ENCODE data around the gene KAT6B. TPM values are rescaled to one million over a fixed set of nuclear protein-coding genes. Genes with fewer than 3 reads are reported as not detected.

KAT6B gene
- total RNA-seq, 1 donor from 2014 or later, result 18.1 TPM

- TF ChIP-seq, protein P1, sequence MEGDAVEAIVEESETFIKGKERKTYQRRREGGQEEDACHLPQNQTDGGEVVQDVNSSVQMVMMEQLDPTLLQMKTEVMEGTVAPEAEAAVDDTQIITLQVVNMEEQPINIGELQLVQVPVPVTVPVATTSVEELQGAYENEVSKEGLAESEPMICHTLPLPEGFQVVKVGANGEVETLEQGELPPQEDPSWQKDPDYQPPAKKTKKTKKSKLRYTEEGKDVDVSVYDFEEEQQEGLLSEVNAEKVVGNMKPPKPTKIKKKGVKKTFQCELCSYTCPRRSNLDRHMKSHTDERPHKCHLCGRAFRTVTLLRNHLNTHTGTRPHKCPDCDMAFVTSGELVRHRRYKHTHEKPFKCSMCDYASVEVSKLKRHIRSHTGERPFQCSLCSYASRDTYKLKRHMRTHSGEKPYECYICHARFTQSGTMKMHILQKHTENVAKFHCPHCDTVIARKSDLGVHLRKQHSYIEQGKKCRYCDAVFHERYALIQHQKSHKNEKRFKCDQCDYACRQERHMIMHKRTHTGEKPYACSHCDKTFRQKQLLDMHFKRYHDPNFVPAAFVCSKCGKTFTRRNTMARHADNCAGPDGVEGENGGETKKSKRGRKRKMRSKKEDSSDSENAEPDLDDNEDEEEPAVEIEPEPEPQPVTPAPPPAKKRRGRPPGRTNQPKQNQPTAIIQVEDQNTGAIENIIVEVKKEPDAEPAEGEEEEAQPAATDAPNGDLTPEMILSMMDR (IDR thresholded peaks at IDR 0.05; ENCODE audit: unreplicated experiment), result no peak
- Mint-ChIP-seq H3K4me1 (ENCODE audit: unreplicated experiment) (peaks cover 6% of the 10 kb centered on the region), H3K27ac (ENCODE audit: unreplicated experiment) (no peak overlapping the region), H3K27me3 (ENCODE audit: unreplicated experiment) (no peaks in the 10 kb centered on the region), H3K36me3 (ENCODE audit: low read depth, unreplicated experiment) (no peaks in the 10 kb centered on the region), H3K4me3 (ENCODE audit: unreplicated experiment) (no peak overlapping the region), H3K9me3 (ENCODE audit: unreplicated experiment) (no peaks in the 10 kb centered on the region)
- no peak for DNase-seq (ENCODE audit: low spot score)
Observed at GRCh38 chr10:74944205-74944604, 117.8 kb downstream of the KAT6B start.

DNA sequence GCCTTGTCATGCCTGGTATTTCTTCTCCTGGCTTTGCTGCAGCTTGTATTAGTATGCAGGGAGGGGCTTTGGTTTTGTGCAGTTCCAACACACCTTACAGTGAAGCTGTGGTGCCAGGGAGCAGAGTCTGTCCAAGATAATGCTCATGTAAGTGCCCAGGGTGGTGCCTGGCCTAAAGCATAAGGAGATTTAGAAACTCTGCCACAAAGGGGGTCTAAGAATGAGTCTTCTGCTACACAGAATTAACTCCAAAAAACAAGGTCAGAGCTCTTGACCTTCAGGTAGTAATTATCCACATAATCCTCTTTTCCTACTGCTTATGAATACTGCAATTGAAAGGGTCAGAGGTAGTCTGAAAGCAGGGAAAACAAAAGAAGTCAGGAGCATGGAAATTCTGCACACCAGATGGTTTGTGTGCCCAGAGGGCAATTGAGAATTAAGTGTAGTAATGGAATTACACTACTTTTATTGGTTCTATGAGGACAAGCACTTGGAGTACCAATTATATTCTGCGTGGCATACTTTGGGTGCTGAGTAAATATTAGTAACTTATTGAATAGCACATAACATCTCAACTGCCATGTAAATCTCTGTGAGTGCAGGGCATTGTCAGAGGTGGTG, 121.5 kb downstream of the KAT6B start:
- Mint-ChIP-seq H3K4me1 (ENCODE audit: unreplicated experiment) (peaks cover 10% of the 10 kb centered on the region), H3K4me3 (ENCODE audit: unreplicated experiment) (no peak overlapping the region), H3K27ac (ENCODE audit: unreplicated experiment) (no peak overlapping the region), H3K9me3 (ENCODE audit: unreplicated experiment) (no peaks in the 10 kb centered on the region), H3K27me3 (ENCODE audit: unreplicated experiment) (no peaks in the 10 kb centered on the region), H3K36me3 (ENCODE audit: low read depth, unreplicated experiment) (no peaks in the 10 kb centered on the region)
- TF ChIP-seq, protein P1 (IDR thresholded peaks at IDR 0.05; ENCODE audit: unreplicated experiment), result no peak
- no peak for DNase-seq (ENCODE audit: low spot score)

- H3K36me3 Mint-ChIP-seq (ENCODE audit: low read depth, unreplicated experiment), result no peaks in the 10 kb centered on the region
- no peak overlapping the region for H3K27ac Mint-ChIP-seq (ENCODE audit: unreplicated experiment)
- TF ChIP-seq, protein P1 (IDR thresholded peaks at IDR 0.05; ENCODE audit: unreplicated experiment), result no peak
- H3K9me3 Mint-ChIP-seq (ENCODE audit: unreplicated experiment), result no peaks in the 10 kb centered on the region
- no peak for DNase-seq (ENCODE audit: low spot score)
- H3K4me1 Mint-ChIP-seq (ENCODE audit: unreplicated experiment), result peaks cover 10% of the 10 kb centered on the region
- no peak overlapping the region for H3K4me3 Mint-ChIP-seq (ENCODE audit: unreplicated experiment)
- H3K27me3 Mint-ChIP-seq (ENCODE audit: unreplicated experiment), result no peaks in the 10 kb centered on the region
Observed at GRCh38 chr10:74949034-74949832, 122.8 kb downstream of the KAT6B start.

DNA sequence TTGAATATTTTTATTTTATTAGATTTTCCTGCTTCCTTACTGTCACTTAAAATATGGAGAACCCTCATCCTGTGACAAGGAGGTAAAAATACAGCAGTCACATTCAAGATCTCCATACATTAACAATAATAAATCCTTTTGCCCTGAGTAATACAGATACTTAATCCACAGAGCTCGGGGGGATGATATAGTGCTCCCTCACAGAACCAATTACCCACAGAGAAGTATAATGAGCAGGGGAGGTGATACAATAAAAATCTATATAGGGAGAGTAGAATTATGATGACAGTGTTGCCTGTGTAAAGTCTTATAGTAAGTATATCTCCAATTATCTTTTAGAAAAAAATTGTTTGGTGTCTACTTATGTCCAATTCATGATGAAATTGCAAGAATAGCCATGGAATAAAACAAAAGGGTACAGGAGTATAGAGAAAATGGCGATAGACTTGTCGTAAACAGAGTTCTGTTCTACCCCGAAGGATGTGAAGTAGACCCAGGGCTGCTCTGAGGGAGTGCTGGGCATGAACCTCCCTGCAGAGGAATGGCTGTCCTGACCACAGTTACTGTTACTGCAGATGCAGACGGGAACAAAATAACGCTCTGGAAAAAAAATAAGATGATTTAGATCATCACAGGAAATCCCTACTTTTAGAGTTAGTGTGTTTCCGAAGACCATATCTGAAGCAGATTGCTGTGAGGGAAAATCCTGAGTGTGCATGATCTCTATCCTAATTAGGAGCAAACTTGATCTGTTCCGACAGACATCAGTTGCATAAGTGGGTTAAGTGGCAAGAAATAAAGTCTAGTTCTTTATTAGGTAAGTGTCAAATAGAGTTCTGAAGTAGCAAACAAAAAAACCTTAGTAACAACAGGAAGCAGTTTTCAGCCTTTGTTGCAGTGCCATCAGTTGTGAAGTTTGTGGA, 123.7 kb downstream of the KAT6B start:
- peaks cover 10% of the 10 kb centered on the region for H3K4me1 Mint-ChIP-seq (ENCODE audit: unreplicated experiment)
- no peaks in the 10 kb centered on the region for H3K9me3 Mint-ChIP-seq (ENCODE audit: unreplicated experiment)
- H3K4me3 Mint-ChIP-seq (ENCODE audit: unreplicated experiment), result no peak overlapping the region
- no peaks in the 10 kb centered on the region for H3K36me3 Mint-ChIP-seq (ENCODE audit: low read depth, unreplicated experiment)
- H3K27me3 Mint-ChIP-seq (ENCODE audit: unreplicated experiment), result no peaks in the 10 kb centered on the region
- TF ChIP-seq, protein P1 (IDR thresholded peaks at IDR 0.05; ENCODE audit: unreplicated experiment), result no peak
- H3K27ac Mint-ChIP-seq (ENCODE audit: unreplicated experiment), result no peak overlapping the region
- DNase-seq (ENCODE audit: low spot score), result no peak

Data from endothelial cell (in vitro differentiated cells).